ENCODE results near the gene GMCL2. TPM values are rescaled to one million over a fixed set of nuclear protein-coding genes. Genes with fewer than 3 reads are reported as not detected.

Gene GMCL2
- total RNA-seq, 2 donors from 2014 or later: 2.8 TPM; not detected in 1

DNA sequence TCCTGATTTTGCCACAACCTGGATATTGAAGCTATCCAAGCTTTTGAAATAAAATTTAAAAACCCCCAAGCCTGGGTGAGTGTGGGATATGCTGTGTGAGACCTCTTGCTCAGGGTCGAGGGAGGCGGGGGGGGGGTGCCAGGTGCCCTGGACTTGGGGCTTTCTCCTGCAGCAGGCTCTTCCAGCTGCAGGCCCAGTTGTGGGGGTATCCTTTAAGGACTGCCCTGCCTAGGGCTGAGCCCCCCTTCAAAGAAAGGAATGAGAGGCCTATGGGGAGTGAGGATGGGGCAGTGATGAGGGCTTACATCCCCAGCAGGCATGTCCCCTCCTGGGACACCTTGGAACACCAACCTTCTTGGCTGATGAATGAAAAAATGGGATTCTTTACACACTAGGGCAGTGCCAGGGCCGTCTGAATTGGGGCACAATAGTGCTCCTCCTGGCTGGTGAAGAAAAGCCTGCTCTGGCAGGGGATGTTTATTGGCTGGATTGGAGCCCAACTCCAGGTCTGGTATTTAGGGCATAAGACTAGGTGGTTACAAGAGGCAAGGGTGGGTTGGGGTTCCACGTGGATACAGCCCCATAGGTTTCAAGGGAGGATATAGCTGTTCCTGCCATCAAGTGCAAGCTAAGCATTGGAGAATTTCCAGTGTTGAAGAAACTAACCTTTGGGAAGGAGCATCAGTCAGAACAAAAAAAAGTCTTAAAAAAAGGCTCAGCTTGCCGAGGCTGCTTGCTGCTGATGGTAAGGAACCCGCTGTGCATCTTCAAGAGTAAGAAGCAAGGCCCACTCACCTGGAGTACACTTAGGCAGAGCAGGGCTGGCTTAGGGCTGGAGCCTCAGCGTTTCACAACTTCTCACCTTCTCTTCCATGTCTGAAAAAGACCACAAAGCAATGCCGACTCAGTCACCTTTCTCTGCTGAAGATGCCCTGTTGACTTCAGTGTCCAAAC is 24.2 kb upstream of the GMCL2 start:
- H3K27ac ChIP-seq: no peak overlapping the region
- intact Hi-C loops (cut with DNase I): no loop called here
- no peaks in the 10 kb centered on the region for H3K27me3 ChIP-seq (replicated peaks; ENCODE audit: insufficient read depth)
- WGBS: 65% methylated on average over 8 of the region's 8 CpGs
- peaks cover 7% of the 10 kb centered on the region for H3K4me1 ChIP-seq (replicated peaks)
- TF ChIP-seq CTCF (IDR thresholded peaks at IDR 0.05) (no peak), POLR2AphosphoS5 (IDR thresholded peaks at IDR 0.05) (no peak), POLR2A (IDR thresholded peaks at IDR 0.05) (no peak)
- no peak overlapping the region for H3K4me3 ChIP-seq
- H3K36me3 ChIP-seq: peaks cover 32 to 33% of the 10 kb centered on the region in 2 donors
- no peak for DNase-seq (ENCODE audit: low spot score)
- no peaks in the 10 kb centered on the region for H3K9me3 ChIP-seq

DNA sequence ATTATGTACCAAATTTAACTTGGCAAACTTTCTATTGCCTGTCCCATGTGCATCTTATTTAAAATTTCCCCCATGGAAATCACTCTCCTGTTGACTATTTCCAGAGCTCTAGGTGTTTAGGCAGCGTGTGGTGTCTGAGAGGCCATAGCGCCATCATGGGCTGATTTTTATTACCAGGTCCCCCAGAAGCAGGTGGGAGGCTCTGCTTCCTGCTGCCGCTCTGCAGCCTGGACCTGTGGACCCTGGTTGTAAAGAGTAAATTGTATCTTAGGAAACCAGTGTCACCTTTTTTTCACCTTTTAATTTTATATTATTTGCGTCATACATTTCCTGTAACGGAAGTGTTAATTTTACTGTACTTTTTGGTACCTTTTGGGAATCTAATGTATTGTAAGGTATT is 23.5 kb upstream of the GMCL2 start:
- H3K4me3 ChIP-seq: no peak overlapping the region
- no peak for DNase-seq (ENCODE audit: low spot score)
- H3K36me3 ChIP-seq: peaks cover 32 to 33% of the 10 kb centered on the region in 2 donors
- H3K9me3 ChIP-seq: no peaks in the 10 kb centered on the region
- peaks cover 13% of the 10 kb centered on the region for H3K4me1 ChIP-seq (replicated peaks)
- WGBS: 85% methylated on average over 5 of the region's 5 CpGs
- no peak for TF ChIP-seq POLR2A (IDR thresholded peaks at IDR 0.05)
- no peak for TF ChIP-seq POLR2AphosphoS5 (IDR thresholded peaks at IDR 0.05)
- TF ChIP-seq CTCF (IDR thresholded peaks at IDR 0.05): no peak
- H3K27ac ChIP-seq: no peak overlapping the region
- intact Hi-C loops (cut with DNase I): no loop called here
- no peaks in the 10 kb centered on the region for H3K27me3 ChIP-seq (replicated peaks; ENCODE audit: insufficient read depth)

DNA sequence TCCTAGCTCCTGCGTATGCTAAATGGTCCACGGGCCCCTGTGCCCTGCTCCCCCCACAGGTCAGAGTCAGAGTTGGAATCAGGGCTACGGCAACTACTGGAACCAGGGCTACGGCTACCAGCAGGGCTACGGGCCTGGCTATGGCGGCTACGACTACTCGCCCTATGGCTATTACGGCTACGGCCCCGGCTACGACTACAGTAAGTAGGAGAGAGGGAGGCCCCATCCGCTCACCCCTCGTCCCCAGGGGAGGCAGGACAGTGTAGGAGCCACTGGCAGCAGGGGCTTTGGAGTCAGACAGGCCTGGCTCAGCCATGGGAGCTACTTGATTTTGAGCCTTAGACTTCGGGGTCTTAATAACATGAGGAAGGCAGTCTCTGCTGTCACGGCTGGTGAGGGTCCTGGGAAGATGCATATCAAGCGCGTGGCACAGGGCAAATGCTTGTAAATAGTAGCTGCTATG is 22.9 kb upstream of the GMCL2 start:
- 87% methylated on average over 18 of the region's 18 CpGs for WGBS
- H3K36me3 ChIP-seq: peaks cover 32 to 33% of the 10 kb centered on the region in 2 donors

DNA sequence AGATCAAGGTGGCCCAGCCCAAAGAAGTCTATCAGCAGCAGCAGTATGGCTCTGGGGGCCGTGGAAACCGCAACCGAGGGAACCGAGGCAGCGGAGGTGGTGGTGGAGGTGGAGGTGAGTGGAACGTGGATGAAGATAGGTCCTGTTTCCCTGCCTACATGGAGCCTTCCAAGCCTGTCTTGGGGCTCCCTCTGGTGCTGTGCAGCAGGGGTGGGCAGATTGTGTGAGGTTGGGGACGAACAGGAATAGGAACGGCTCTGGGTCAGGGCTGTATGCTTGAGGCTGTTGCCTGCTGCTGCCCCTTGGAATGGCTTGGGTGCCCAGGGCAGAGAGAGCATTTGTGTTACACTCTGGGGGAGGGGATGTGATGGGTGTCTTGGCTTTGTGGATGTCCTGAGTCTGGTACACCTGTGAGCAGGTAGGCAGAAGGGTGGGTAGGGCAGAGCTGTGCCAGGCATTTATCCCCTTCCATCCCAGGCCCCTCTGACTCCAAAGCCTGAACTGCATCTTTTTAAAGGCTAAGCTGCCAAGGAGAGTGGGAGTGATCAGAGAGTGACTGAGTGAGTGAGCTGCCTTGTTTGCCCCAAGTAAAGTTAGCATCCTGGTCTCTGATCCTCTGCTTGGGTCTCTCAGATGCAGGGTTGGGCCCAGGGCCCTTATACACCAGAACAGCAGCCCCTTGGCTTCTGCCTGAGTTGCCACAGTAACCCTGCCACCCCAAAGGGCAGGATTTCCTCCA is 22.3 kb upstream of the GMCL2 start:
- H3K36me3 ChIP-seq: peaks cover 29 to 32% of the 10 kb centered on the region in 2 donors
- no peak overlapping the region for H3K27ac ChIP-seq
- intact Hi-C loops (cut with DNase I): no loop called here
- 88% methylated on average over 8 of the region's 8 CpGs for WGBS
- H3K4me3 ChIP-seq: no peak overlapping the region
- no peak for TF ChIP-seq POLR2A (IDR thresholded peaks at IDR 0.05)
- TF ChIP-seq CTCF (IDR thresholded peaks at IDR 0.05): no peak
- no peak for TF ChIP-seq POLR2AphosphoS5 (IDR thresholded peaks at IDR 0.05)
- DNase-seq (ENCODE audit: low spot score): no peak
- no peaks in the 10 kb centered on the region for H3K27me3 ChIP-seq (replicated peaks; ENCODE audit: insufficient read depth)
- no peaks in the 10 kb centered on the region for H3K9me3 ChIP-seq
- H3K4me1 ChIP-seq (replicated peaks): peaks cover 13% of the 10 kb centered on the region

More for the DNA sequence above, 22.9 kb upstream of the GMCL2 start:
- TF ChIP-seq POLR2AphosphoS5 (IDR thresholded peaks at IDR 0.05): no peak
- TF ChIP-seq CTCF (IDR thresholded peaks at IDR 0.05): no peak
- no peak for TF ChIP-seq POLR2A (IDR thresholded peaks at IDR 0.05)
- no peaks in the 10 kb centered on the region for H3K27me3 ChIP-seq (replicated peaks; ENCODE audit: insufficient read depth)
- H3K27ac ChIP-seq: no peak overlapping the region
- DNase-seq (ENCODE audit: low spot score): no peak
- H3K4me1 ChIP-seq (replicated peaks): peaks cover 13% of the 10 kb centered on the region
- no peak overlapping the region for H3K4me3 ChIP-seq
- intact Hi-C loops (cut with DNase I): no loop called here
- no peaks in the 10 kb centered on the region for H3K9me3 ChIP-seq

Data from prostate gland (tissue), 2 donors.